Keratinocyte (primary cell): ENCODE measurements around the gene CYP11A1.

Source experiments
- CTCF ChIP-seq, 3 experiments: IDR thresholded peaks in 1 of 3; conservative IDR thresholded peaks in 1 of 3; optimal IDR thresholded peaks in 1 of 3; 2 replicates in 2 of 3; 3 replicates in 1 of 3; pipeline versions ENCODE3 to v1.5.1; 2011; ENCODE audit warnings: low read length in 3 of 3, mild to moderate bottlenecking in 3 of 3, moderate library complexity in 2 of 3, control low read depth in 1 of 3, inconsistent platforms in 1 of 3; ENCODE audit not compliant: insufficient read depth in 2 of 3; ENCODE audit errors: extremely low read depth in 1 of 3
- EZH2 ChIP-seq: IDR thresholded peaks from one replicate; pipeline ENCODE4 v1.6.1; 2012; ENCODE audit warnings: inconsistent platforms, mild to moderate bottlenecking, low read length, moderate library complexity

- TF ChIP-seq EZH2 (no peak), CTCF (optimal IDR thresholded peaks at IDR 0.05 in 1 of 3, IDR thresholded peaks at IDR 0.05 in 1 of 3, conservative IDR thresholded peaks at IDR 0.05 in 1 of 3; ENCODE audit: extremely low read depth in 1 of 3, insufficient read depth in 2 of 3, low read length in 3 of 3) (no peak)
These were observed 74.2 kb downstream of the CYP11A1 start for GRCh38 chr15:74293021-74293810.
